HG03045 (cell line): ENCODE results near the gene CPED1.
A peak's percentile ranks its signal among the peaks of the same experiment; 100 is the strongest.
"Not testable (repeated sequence)": the region's sequence is repeated elsewhere in the genome, so short reads cannot be mapped to it uniquely, and the experiment has no call there.

Experiments used
- ATAC-seq: cut with Tn5 transposase; IDR thresholded peaks from one replicate; pipeline ENCODE4 v1.9.1; 2021; ENCODE audit warnings: mild to moderate bottlenecking, moderate library complexity; ENCODE audit not compliant: unreplicated experiment

The CPED1 gene

DNA sequence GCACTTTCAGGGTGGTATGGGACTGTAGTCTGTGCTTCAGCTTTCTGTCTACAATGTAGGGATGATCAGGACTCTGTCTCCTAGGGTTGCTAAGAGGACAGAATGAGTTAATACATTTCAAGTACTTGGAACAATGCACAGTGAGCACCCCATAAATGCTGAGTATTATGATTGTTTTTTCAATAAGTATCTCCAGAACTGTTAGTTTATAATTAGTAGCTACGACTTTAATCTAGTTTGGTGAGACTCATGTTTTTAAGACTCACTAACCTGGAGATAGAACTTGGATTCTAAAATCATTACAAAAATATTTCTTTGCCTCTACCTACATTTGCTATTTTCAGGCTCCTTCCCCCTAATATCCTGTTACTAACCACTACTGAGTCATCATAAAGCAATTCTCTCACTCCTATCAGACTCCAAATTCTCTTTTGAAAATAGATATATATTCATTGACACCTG lies 95.3 kb downstream of the CPED1 start:
- ATAC-seq, result no peak

GRCh38 chr7:121084256-121084655 lies 95.7 kb downstream of the CPED1 start:
- ATAC-seq, result no peak

GRCh38 chr7:121084748-121085336 lies 96.3 kb downstream of the CPED1 start:
- no peak for ATAC-seq

GRCh38 chr7:121085922-121086321 lies 97.4 kb downstream of the CPED1 start:
- ATAC-seq, result no peak

- no peak for ATAC-seq
These were observed 100.4 kb downstream of the CPED1 start for GRCh38 chr7:121088870-121089269.

DNA sequence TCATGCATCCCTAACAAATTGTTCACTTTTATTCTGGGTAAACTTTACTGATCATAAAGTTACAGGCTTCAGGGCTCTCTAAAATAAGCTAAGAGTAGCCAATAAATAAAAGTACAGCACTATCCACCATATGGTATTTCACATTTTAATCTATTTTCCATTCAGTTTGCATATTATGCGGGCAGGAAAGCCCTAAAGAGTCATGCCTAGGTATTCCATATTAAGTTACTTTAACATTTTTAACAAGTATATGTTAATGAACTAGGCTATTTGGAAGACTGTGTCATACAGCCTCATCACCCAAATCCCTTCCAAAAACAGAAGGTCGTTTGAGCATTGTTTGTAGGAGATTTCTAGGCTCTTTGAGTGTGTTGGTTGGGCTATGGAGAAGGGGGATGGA lies 106.3 kb downstream of the CPED1 start:
- no peak for ATAC-seq

DNA sequence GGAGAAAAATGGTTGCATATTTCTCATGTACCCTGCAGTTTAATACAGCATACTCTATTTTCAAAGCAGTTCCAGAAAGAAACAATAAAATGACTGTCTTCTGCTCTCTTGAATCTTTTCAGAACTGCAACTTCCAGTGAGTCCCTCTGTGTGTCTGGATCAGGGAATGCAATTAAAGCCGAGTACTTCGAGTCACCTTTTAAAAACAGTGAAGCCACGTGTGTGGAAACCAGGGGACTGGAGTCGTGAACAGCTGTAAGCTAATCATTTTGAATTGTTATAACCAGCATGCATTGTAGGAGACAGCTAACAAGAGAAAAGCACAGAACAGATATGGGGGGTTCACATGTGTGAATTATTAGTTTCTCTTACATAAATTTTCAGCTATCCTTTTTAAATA lies 109.1 kb downstream of the CPED1 start:
- ATAC-seq, result no peak

DNA sequence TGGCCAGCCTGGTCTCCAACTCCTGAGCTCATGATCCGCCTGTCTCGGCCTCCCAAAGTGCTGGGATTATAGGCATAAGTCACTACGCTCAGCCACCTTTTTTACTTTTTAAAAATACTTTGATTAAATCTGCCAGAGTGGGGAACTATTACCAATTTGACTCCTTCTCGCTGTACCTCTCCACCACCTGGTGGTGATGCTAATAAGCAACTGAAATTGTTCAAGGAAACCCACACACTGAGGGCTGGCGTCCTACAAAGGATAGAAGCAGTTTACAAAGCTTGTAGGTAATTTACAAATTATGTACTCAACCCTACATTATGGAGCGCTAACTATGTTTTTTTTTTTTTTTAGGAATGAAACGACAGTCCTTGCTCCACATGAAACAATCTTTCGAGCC lies 111.1 kb downstream of the CPED1 start:
- no peak for ATAC-seq

DNA sequence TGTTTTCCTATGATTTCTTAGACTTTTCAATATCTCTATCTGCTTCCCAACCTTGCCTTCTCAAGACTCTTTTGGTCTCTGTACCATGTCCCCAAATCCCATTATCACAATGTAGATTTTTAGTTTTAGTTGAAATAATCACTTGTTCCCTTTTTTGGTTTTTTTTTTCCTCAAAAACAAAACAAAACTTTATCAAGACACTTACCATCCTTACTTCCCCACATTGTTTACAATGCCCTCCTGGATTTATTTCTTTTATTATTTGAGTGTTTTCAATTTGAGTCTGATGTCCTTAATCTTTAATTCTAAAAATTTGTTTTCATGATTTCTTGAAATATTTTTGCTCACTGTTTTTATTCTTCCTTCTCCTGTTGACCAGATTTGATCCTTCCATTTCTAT lies 112.6 kb downstream of the CPED1 start:
- ATAC-seq, result no peak

DNA sequence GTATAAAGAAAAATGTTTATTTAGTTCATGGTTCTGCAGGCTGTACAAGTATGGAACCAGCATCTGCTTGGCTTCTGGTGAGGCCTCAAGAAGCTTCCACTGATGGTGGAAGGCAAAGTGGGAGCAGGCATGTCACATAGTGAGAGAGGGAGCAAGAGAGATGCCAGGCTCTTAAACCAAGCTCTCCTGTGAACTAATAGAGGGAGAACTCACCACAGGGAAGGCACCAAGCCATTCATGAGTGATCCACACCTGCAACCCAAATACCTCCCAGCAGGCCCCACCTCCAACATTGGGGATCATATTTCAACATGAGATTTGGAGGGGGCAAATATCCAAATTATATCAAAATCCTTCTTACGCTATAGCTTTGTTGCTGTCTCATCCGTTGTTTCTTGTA lies 113.1 kb downstream of the CPED1 start:
- no peak for ATAC-seq

DNA sequence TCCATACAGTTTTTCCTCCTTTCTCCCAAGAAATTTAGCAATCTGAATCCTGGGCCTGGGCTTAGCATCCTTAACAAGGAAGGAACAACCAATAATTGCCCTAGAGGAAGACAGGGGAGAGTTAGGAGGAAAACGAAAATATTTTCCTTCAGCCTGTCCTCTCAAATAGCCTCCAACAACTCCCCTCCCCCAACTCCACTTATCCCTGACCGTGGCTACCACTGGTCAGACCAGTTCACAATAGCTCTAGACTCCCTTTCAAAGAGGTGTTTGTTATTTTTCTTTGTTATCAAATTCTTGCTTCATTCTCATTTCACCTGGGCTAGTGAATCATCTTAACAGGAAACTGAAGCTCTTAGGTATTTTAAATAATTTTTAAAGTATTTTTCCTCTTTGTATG lies 114.1 kb downstream of the CPED1 start:
- ATAC-seq, result no peak

DNA sequence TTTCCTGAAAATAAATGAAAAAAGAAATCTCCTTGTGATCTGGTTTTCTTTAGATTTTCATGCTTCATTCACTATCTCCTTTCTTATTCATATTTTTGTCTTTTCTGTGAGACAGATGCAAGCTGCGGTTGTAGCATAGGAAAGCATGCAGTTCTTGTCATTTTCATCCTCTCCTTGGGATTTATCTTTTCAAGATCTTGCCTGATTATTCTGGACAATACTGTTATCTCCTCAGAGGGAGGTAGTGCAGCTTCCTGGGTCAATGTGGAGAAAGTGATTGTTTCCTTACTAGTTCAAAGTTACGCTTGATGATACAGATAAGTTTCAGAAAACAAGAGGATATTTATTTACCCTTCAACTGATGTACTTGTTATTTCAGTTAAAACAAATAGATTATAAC lies 114.6 kb downstream of the CPED1 start:
- ATAC-seq, result no peak

DNA sequence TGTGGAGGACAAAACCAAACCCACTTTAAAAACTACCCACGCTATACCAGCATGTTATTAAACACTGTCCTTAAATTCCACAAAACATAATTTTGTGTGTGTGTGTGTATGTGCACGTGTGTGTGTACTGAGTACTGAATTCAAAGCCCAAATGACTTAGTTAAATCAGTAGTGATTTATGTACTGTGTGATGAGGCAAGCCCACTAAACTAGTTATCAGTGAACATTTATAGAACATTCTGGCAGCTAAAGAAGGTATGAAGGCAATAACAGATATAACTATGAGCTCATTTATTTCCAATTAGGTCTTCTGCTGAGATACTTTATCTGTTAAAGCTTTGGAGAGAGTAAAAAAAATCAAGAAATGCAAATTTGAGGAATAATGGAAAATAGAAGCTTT lies 115.1 kb downstream of the CPED1 start:
- ATAC-seq, result no peak

DNA sequence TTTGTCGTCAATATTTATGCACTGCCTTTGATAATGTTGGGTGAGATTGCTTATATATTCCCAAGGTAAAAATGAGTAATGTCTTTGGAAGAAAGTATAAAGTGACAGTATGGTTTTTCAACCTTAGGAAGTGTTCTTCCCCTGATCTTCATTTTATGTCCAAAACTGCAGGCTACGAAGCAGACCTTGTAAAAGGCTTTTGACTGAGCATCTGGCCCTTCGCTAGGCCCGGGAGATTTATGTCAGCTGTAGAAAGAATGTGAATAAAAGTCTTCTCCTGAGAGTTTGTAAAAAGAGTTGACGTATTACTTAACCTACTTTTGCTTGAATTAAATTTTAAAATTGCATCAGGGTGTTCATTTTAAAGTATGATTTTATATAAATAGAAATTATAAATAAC lies 116.8 kb downstream of the CPED1 start:
- no peak for ATAC-seq

DNA sequence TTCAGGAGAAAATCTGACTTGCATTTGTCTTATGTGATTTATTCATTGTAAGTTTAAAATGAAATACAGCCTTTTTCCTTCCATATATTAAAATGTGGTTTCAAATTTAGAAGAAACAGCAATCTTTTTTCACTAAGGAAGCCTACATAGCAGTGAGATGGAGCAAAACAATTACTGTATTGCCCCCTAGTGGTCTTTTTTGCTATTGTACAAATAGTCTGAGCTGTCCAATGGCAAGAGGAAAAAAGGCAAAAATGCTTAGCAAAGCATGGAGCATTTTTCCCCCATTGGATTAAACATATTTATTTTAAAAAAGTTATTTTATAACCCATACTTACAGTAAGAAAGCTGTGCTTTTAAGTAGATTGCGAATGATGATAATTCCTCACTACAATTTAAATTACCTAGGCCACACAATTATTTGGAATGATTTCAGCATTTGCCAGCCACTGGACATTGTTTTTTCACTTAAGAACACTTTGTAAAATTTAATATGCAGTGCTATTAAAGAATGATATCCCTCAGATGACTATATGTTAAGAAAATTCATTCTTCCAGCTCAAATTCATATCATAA lies 119.5 kb downstream of the CPED1 start:
- peak; percentile 88 for ATAC-seq

DNA sequence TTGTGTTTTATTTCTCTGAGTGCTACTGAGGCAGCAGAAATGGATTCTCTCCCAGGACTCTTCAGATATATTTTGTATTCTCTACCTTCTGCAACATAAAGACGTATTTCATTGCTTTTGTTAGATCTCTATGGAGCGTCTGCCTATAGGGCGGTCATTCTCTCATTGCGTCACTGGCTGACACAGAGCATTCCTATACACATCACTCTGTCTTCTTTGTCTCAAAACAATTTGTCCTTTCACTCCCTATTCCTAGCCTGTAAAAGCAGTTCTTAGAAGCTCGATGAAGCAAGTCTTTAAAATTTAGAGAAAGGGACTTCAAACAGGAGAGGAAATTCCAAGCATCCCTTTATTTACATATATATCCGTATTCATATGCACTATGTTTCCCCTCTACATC lies 120.6 kb downstream of the CPED1 start:
- no peak for ATAC-seq

- ATAC-seq, result no peak
These were observed 124.8 kb downstream of the CPED1 start for GRCh38 chr7:121113288-121113687.

DNA sequence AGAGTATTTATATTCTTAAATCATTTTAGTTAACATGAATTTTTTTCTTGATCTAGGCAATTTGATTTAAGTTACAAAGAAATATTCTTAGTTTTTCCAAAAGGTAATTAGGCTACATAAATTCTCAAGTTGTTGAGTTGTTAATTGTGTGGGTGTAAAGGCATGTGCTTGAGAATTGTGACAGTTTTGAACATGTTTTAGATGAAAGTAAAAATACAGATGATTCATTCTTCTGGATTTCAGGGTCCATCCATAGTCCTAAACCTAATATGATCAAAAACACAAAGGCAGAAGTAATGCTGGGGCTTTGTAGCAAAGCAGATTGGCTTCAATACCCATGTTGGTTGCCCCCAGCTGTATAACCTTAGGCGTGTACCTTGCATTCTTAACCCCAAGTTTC lies 127.9 kb downstream of the CPED1 start:
- no peak for ATAC-seq

DNA sequence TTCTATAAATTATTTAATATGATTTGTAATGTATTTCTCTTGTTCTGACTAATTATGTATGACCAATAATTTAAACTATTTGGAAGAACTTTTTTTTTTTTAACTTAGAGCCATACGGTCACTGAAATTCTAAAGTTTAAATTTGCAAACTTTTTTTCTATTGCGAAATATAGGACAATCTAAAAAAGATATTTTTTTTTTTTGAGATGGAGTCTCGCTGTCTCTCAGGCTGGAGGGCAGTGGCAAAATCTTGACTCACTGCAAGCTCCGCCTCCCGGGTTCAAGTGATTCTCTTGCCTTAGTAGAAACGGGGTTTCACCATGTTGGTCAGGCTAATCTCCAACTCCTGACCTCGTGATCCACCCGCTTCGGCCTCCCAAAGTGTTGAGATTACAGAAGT lies 130.5 kb downstream of the CPED1 start:
- ATAC-seq, result no peak

- ATAC-seq, result no peak
These were observed 134.5 kb downstream of the CPED1 start for GRCh38 chr7:121123032-121123431.

GRCh38 chr7:121125454-121125853 lies 136.9 kb downstream of the CPED1 start:
- ATAC-seq, result not testable (repeated sequence)

DNA sequence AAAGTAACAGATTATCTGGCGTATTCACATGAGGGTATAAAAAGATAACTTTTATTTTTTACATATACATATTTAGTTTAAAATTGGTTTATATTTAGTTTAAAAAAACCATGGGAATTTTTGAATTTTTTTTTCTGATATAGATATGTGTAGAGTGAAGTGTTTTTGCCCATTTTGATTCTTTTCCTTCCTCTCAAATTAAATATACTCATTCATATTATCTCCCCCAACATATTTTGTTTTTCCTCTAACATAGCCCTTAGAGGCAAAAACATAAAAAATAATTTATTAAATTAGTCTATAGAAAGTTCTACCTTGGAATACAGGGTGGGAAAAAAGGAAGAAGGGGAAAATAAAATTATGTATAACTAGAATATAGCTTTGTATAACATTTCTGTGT lies 137.7 kb downstream of the CPED1 start:
- no peak for ATAC-seq
